ENCODE data around the gene ZNF536. TPM values are rescaled to one million over a fixed set of nuclear protein-coding genes. Genes with fewer than 3 reads are reported as not detected.

The ZNF536 gene
- total and polyA plus RNA-seq, 3 donors from 2014 or later = 6.6 to 57.6 (median 35.1) TPM

GRCh38 chr19:30375553-30376031 lies 3.4 kb downstream of the ZNF536 start:
- intact Hi-C loops (cut with DNase I; ENCODE audit: low total_unique reads) = no loop called here
- Histone ChIP-seq H3K36me3 (ENCODE audit: low read depth, missing control alignments) (no peaks in the 10 kb centered on the region), H3K4me1 (no peaks in the 10 kb centered on the region), H3K9me3 (no peaks in the 10 kb centered on the region), H3K4me3 (no peak overlapping the region), H3K27ac (no peak overlapping the region), H3K27me3 (no peaks in the 10 kb centered on the region)
- no peak for TF ChIP-seq POLR2A (IDR thresholded peaks at IDR 0.05)
- no peak for TF ChIP-seq CTCF (IDR thresholded peaks at IDR 0.05)
- 48 to 62% methylated on average over 16 to 23 of the region's 23 CpGs for WGBS, 2 donors
- DNase-seq = no peak

GRCh38 chr19:30376272-30376671 lies 4.1 kb downstream of the ZNF536 start:
- Histone ChIP-seq H3K4me3 (no peak overlapping the region), H3K27ac (no peak overlapping the region), H3K9me3 (no peaks in the 10 kb centered on the region), H3K4me1 (no peaks in the 10 kb centered on the region), H3K27me3 (no peaks in the 10 kb centered on the region), H3K36me3 (ENCODE audit: low read depth, missing control alignments) (no peaks in the 10 kb centered on the region)
- no peak for DNase-seq
- 85 to 87% methylated on average over 4 of the region's 4 CpGs for WGBS, 2 donors
- TF ChIP-seq POLR2A (IDR thresholded peaks at IDR 0.05) (no peak), CTCF (IDR thresholded peaks at IDR 0.05) (no peak)
- intact Hi-C loops (cut with DNase I; ENCODE audit: low total_unique reads) = no loop called here

DNA sequence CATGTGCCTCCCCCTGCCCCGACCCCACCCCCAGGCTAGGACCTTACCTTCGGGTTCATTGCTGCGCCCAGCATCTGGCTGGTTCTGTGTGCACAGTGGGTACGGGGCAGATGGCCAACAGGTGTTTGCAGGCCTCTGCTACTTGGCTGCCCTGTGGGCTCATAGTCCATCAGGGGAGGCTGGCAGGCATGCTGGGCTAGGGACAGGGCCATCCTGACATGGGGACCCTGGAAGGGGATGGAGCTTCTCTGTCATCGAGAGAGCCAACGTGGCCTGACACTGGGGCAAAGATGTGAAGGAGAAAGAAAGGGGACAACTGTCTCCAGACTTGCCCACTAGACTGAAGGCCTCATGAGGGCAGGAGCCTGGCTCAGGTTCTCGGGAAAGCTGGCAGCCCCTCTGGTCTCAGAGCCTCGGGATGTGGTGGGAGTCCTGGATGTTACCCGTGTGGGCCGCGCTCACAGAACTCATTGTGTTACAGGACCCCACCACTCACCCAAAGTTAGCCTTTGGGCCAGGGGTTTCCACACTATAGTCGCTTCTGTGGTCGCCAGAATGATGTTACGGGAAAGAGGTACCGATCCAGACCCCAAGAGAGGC lies 4.7 kb downstream of the ZNF536 start:
- H3K27ac ChIP-seq = no peak overlapping the region
- H3K4me1 ChIP-seq = no peaks in the 10 kb centered on the region
- TF ChIP-seq CTCF (IDR thresholded peaks at IDR 0.05) = no peak
- no peak for TF ChIP-seq POLR2A (IDR thresholded peaks at IDR 0.05)
- H3K4me3 ChIP-seq = no peak overlapping the region
- intact Hi-C loops (cut with DNase I; ENCODE audit: low total_unique reads) = no loop called here
- no peaks in the 10 kb centered on the region for H3K9me3 ChIP-seq
- WGBS, 2 donors = 94 to 95% methylated on average over 9 to 15 of the region's 15 CpGs
- H3K27me3 ChIP-seq = no peaks in the 10 kb centered on the region
- no peak for DNase-seq
- no peaks in the 10 kb centered on the region for H3K36me3 ChIP-seq (ENCODE audit: low read depth, missing control alignments)

DNA sequence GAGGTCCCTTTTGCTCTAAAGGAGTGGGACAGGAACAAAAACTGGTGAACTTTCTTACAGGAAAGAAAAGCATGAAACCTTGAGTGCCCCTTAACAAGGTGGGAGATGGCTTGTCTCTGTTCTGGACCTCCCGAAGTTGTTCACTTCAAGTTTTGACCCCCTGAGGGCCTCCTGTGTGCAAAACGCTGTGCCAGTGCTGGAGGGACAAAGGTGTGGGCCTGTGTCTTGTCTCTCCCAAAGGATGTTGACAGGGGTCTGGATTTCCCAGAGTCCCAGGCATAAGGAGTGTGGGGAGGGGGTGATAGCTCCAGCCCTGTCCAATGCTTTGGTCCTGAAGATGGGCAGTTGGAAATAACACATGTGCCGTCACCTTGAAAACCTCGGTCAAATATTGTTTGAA lies 6.5 kb downstream of the ZNF536 start:
- H3K4me3 ChIP-seq = no peak overlapping the region
- DNase-seq = no peak
- no peaks in the 10 kb centered on the region for H3K9me3 ChIP-seq
- H3K36me3 ChIP-seq (ENCODE audit: low read depth, missing control alignments) = no peaks in the 10 kb centered on the region
- 81 to 93% methylated on average over 4 of the region's 4 CpGs for WGBS, 2 donors
- H3K27ac ChIP-seq = no peak overlapping the region
- intact Hi-C loops (cut with DNase I; ENCODE audit: low total_unique reads) = no loop called here
- no peak for TF ChIP-seq CTCF (IDR thresholded peaks at IDR 0.05)
- no peak for TF ChIP-seq POLR2A (IDR thresholded peaks at IDR 0.05)
- H3K27me3 ChIP-seq = no peaks in the 10 kb centered on the region
- no peaks in the 10 kb centered on the region for H3K4me1 ChIP-seq
